Right ventricle myocardium superior (tissue), 1 donor: ENCODE data around the gene ABCC1. TPM values are rescaled to one million over a fixed set of nuclear protein-coding genes. Genes with fewer than 3 reads are reported as not detected.
"Not testable (repeated sequence)": the region's sequence is repeated elsewhere in the genome, so short reads cannot be mapped to it uniquely, and the experiment has no call there.

Source experiments
- ATAC-seq: fragments of 200-7000 bp; cut with Tn5 transposase; one replicate; pipeline ENCODE4 v1.9.1; 2020; ENCODE audit warnings: mild to moderate bottlenecking; ENCODE audit not compliant: poor library complexity
- DNase-seq: peaks from one replicate; pipeline ENCODE4 v3.0.0-alpha.2; 2020
- intact Hi-C: fragments of 100-400 bp; cut with DNase I; formaldehyde crosslinking; loops from one replicate; pipeline ENCODE4 v1.11.2; 2022
- total RNA-seq: library from RNA; stranded (reverse); fragmentation: NEBNext Ultra II Directional; extraction: Animal tissue kit (Norgen Biotek cat#: 25700); gene quantifications from one replicate; pipeline ENCODE4 v1.2.1, GENCODE V29; 2021
- donor health status: DM: no; HTN: yes; CAD: no; lungs with severe emphysema.

The ABCC1 gene
- total RNA-seq, 1 donor from 2014 or later = 24.4 TPM

DNA sequence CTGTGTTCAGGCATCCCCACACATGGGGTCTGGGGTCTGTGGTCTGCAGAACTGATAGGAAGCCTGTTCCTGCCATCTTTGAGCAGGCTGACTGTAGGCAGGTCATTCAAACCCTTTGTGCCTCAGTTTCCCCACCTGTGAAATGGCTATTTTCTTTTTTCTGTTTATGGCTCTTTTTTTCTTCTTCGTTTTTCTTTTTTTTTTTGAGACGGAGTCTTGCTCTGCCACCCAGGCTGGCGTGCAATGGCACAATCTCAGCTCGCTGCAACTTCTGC, 201.4 kb downstream of the ABCC1 start:
- intact Hi-C loops = no loop called here
- DNase-seq (no peak), ATAC-seq (no peak)

DNA sequence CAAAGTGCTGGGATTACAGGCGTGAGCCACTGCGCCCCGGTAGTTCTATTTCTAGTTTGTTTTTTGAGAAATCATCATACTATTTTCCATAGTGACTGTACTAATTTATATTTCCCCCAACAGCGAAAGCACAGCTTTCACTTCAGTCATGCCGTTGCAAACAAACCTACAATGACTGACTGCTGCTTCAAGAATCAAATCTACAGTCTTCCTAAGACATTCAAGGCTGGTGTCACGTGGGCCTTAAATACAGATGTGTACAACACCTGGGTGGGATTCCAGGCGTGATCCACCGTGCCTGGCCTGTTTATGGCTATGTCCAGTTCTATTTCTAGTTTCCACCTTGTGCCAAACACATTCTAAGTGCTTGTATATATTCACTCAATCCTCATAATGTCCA, 201.9 kb downstream of the ABCC1 start:
- no peak for ATAC-seq
- no peak for DNase-seq
- intact Hi-C loops = no loop called here

DNA sequence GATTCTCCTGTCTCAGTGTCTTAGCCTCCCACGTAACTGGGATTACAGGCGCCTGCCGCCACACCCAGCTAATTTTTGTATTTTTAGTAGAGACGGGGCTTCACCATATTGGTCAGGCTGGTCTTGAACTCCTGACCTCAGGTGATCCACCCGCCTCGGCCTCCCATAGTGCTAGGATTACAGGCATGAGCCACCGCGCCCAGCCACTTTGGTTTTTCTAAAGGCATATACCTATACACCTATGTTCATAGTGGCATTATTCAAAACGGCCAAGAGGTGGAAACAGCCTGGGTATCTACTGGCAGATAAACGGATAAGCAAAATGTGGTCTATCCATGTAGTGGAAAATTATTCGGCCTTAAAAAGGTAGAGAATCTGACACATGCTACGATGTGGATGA, 203.6 kb downstream of the ABCC1 start:
- DNase-seq = peak; percentile 18
- ATAC-seq, intact Hi-C loops: not testable (repeated sequence)

DNA sequence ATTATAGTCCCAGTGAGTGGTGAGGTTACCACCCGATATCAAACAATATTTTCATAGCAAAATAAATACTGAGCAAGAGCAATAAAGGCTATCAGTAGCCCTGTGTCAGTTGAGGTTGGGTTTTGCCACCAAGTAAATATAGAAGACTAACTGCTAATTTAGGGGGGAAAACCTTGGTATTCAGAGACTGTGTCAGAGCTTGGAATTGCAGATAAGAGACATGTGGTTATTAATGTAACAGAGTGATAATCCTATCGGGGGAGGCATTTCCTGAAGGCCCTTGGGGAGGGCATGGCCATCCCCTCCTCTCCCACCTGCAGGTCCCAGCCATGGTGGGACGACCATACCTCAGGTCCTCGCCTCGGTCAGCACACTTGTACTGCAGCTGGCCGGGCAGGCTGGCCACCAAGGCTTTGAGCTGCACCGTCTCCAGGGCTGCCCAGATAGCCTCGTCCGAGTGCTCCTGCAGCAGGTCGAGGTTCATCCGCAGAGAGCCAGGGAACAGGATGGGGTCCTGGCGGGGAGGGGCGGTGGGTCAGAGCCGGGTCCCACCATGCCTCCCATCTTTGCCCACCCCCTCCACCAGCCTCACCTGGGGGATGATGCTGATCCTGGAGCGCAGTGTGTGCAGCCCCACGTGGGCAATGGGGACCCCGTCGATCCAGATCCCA, 205.0 kb downstream of the ABCC1 start:
- no peak for ATAC-seq
- intact Hi-C loops = no loop called here
- DNase-seq = peak; percentile 12

DNA sequence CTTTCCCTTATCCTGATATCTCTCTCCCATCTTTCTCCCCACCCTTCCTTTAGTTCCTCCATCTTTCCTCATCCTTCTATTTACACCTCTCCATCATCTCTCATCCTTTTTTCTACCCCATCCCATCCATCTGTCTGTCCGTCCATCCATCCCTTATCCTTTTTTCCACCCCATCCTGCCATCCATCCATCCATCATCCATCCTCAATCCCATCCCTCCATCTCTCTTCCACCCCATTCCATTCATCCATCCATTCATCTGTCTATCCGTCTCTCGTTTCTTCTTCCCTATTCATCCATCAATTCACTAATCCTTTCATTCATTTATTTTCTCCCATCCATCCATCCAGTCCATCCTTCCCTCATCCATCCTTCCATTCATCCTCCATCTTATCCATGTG, 205.8 kb downstream of the ABCC1 start:
- intact Hi-C loops = no loop called here
- ATAC-seq (no peak), DNase-seq (no peak)

DNA sequence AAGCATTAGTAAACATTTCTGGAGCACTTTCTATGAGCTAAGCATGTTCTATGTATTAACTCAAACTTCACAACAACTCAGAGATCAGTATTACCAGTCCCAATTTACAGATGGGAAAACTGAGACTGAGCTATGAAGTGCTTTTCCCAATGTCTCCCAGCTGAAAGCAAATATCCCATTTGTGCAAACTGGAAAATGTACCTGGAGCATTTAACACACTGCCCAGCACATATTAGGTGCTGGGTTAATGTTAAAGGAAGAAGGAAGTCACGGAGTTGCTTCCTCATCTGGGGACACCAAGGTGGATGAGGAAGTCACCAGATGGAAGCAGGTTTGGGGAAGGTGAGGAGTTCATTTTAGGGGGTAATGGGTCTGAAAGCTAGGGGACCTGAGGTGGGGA, 207.8 kb downstream of the ABCC1 start:
- no peak for ATAC-seq
- intact Hi-C loops = no loop called here
- DNase-seq = no peak

DNA sequence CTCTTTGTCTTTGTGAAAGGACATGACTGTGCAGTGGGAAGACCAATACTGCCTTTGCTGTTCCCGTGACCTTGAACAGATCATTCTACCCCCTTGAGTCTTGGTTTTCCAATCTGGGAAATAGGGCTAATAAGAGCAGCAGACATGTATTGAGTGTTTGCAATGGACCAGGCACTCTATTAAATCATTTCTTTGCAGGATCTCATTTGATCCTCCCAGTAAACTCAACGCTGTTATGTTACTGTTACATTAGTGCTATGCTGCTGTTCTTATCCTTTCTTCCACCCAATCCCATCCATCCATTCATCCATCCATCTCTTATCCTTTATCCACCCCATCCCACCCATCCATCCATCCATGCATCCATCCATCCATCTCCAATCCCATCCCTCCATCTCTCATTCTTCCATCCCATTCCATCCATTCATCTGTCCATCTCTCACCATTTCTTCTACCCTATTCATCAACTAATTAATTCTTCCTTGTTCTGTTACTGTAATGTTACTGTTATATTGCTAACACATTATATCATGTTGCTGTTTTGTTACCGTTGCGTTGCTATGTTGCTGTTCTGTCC, 208.8 kb downstream of the ABCC1 start:
- ATAC-seq = no peak
- DNase-seq = no peak
- intact Hi-C loops = no loop called here

DNA sequence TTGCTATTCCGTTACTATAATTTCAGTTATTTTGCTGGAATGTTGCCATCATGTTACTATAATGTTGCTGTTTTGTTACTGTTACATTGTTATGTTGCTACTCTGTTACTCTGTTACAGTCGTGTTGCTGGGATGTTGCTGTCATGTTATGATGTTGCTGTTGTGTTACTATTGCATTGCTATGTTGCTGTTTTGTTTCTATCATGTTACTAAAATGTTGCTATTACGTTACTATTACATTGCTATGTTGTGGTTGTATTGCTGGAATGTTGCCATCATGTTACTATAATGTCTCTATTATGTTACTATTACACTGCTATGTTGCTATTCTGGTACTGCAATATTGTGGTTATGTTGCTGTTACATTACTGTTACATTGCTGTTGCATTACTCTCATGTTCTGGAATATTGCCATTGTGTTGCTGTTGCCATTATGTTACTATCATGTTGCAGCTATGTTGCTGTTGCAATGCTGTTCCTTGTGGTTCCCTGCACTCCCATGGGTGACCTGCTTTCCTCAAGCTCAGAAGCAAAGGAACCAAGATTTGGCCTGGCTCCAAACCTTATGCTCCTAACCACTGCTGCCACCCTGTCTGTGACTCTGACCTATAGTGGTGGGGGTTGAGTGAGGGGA, 209.4 kb downstream of the ABCC1 start:
- ATAC-seq = no peak
- intact Hi-C loops = no loop called here
- no peak for DNase-seq

DNA sequence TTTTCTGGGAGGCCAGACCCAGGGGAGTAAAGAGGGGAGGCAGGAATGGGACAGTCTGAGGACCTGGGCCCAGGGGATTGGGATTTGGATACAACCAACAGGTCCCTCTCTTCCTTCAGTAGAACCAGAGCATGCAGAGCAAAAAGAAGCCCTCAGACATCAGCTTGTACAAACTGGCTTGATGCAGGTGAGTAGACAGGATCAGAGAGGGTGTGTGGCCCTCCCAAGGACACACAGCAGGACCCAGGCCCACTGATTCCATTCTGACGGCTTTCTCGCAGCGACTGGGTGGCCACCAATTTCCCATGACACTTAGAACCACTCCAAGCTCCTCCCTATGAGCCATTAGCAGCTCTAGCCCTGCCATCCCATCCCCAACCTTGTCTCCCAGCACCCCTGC, 210.2 kb downstream of the ABCC1 start:
- DNase-seq (no peak), ATAC-seq (no peak)
- intact Hi-C loops = no loop called here

DNA sequence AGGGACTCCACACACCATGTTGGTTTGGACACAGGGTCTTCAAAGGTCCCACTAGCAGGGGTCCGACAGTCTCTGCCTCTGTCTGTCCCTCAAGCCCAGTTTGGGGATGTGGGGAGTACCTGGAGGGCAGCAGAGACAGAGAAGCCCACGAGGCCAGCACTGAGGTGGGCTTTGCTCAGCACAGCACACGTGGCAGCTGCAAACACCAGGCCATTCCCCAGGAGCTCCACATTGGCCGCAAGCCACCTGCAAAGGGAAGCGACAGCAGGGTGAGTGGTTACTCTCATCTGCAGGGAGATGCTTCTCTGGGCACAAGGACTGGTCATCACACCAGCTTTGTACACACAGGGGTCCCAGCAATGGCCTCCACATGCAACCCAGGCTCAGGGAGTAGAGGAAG, 211.9 kb downstream of the ABCC1 start:
- no peak for ATAC-seq
- no peak for DNase-seq
- intact Hi-C loops = no loop called here

DNA sequence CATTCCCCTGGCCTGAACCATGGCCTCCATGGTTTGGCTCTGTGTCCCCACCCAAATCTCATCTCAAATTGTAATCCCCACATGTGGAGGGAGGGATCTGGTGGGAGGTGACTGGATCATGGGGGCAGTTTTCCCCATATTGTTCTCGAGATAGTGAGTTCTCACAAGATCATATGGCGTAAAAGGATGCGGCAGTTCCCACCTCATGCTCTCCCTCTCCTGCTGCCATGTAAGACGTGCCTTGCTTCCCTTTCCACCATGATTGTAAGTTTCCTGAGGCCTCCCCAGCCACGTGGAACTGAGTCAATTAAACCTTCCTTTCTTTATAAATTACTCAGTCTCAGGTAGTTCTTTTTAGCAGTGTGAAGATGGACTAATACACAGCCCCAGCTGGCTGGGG, 212.4 kb downstream of the ABCC1 start:
- DNase-seq, intact Hi-C loops, ATAC-seq: not testable (repeated sequence)

DNA sequence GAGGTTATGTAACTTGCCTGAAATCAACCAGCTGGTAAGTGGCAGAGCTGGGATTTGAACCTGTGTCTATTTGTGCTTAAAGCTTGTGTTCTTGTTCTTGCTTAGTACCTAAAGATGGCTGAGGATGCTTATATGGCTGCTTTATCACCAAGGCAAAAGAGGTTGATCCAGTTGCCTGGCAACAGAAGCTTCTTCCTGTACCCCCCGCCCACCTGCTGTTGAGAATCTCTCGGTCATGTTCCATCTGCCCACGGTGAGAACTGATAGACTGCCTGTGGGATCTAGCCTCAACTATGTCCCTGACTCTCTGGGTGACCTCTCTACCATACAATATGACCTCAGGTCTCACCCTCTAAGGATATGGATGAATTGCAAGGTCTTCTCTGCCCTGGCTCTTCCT, 213.2 kb downstream of the ABCC1 start:
- ATAC-seq (no peak), DNase-seq (no peak)
- intact Hi-C loops = no loop called here

DNA sequence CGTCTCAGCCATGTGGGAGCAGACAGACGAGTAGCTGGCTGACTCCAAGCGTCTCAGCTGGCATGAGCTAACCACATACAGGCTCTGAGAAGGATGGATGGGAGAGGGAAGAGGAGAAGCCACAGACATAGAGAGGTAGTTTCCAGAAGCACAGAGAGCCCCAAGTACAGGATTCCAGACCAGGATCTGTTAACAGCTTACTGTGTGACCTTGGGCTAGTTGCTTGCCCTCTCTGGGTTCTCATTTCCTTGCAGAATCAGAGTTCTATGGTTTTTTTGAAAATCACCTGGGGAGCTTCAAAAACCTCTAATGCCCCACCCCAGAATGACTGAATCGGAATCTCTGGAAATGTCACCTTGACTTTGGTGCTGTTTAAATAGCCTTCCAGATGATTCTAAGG, 213.7 kb downstream of the ABCC1 start:
- no peak for ATAC-seq
- intact Hi-C loops = no loop called here
- DNase-seq = no peak

DNA sequence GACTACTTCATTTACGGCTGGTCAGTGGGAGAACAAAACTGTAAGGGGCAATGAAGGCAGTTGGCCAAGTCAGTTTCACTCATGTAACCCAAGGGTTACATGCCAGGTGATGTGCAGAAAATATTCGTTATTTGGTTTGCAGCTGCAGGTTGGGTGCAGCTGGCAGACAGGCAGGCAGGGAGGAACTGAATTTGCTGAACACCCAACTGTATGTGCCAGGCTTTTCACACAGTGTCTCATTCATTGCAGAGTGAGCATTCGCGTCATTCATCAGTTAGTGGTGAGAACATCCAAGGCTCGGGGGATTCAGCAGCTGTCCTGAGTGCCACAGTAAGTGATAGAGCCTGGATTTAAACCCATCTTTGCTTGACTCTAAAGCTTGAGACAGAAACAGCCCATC, 214.2 kb downstream of the ABCC1 start:
- intact Hi-C loops = no loop called here
- ATAC-seq = no peak

DNA sequence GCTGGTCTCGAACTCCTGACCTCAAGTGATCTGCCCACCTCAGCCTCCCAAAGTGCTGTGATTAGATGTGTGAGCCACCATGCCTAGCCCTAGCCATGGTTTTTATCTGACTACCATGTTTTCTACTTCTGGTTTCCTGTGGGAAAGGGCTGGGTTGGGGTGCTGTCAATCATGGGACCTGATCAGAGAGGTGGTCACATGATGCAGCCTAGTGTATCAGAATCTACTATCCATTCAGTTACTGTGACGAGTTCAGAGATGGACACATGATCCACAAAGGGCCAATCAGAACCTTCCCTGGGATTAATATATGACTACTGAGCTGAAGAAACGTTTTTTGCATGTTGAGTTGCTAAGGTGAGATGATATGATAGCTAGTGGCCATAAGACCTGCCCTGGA, 214.8 kb downstream of the ABCC1 start:
- intact Hi-C loops = no loop called here
- ATAC-seq (no peak), DNase-seq (no peak)

More for the DNA sequence above, 214.2 kb downstream of the ABCC1 start:
- DNase-seq = no peak

DNA sequence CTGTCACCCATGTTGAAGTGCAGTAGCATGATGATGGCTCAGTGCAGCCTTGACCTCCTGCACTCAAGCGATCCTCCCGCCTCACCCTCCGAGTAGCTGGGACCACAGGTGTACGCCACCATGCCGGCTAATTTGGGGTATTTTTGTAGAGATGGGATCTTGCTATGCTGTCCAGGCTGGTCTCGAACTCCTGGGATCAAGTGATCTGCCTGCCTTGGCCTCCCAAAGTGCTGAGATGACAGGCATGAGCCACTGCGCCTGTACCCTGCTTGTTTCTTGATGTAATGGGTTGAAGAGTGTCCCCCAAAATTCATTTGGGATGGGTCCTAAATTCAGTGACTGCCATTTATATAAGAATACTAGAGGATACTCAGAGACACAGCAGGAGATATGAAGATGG, 216.7 kb downstream of the ABCC1 start:
- intact Hi-C loops = no loop called here
- DNase-seq = no peak
- ATAC-seq = no peak

DNA sequence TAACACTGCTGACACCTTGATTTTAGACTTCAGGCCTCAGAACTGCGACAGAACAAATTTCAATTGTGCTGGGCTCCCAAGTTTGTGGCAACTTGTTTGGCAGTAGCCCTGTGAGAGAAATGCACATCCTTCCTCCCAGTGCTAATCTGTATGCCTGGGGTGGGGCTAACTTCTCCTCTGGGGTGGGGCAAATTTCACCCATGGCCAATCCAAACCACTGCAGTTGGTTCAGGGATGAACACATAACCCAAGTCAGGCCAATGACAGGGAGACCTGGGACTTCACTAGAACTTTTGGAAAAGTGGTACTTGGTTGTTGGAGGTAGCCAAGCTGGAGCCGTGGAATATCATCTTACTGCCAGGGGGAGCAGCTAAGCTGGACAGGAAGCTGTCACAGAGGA, 217.5 kb downstream of the ABCC1 start:
- DNase-seq = no peak
- intact Hi-C loops = no loop called here
- ATAC-seq = no peak

DNA sequence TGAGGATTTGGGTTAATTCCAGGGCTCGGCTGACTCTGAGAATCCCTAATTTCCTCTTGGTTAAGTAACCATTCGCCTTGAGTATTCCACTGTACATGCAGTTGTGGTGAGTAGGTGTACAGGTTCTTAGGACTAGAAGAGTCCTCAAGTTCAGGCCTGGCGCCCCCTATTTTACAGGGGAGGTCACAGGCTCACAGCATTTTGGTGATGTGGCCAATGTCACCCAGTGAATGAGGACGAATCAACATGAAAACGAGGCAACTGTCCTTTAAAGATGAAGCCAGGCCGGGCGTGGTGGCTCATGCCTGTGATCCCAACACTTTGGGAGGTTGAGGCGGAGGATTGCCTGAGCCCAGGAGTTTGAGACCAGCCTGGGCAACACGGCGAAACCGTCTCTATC, 218.5 kb downstream of the ABCC1 start:
- DNase-seq = no peak
- intact Hi-C loops = no loop called here
- ATAC-seq = no peak

DNA sequence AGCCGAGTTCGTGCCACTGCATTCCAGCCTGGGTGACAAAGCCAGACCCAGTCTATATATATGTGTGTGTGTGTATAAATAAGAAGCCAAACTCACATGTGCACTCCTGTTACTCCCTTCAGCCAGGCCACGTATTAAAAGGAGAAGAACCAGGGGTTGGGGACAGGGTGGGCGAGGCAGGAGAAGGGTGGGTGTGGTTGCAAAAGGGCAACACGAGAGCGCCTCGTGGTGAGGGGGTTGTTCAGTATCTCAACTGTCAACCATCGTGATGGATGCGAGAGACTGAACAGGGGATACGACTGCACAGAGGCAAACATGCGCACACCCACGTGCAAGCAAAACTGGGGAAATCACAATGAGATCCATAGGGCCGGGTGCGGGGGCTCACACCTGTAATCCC, 219.0 kb downstream of the ABCC1 start:
- ATAC-seq (no peak), DNase-seq (no peak)
- intact Hi-C loops = no loop called here

DNA sequence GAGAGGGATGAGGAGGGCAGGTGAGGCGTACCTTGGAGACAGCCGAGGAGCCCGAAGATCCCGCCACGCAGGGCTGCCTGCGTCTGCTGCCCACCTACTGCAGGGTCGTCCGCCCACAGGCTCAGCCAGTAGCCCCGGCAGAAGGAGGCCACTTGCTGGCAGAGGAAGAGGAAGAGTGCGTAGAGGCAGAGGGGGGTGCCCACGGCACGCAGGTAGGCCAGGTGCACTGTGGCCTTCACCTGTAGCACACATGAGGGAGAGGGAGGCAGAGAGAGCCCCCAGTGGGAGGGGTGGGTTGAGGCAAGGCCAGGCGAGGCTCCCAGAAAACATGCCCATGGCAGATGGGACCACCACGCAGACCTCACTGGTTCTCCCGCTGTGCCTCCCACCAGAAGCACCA, 220.2 kb downstream of the ABCC1 start:
- intact Hi-C loops = no loop called here
- DNase-seq (no peak), ATAC-seq (no peak)
